GM12872 (cell line): ENCODE data around the gene ADAT3.

Experiments used
- CTCF ChIP-seq: IDR thresholded peaks from 3 replicates; pipeline ENCODE4 v1.5.1; 2011; ENCODE audit warnings: low read depth, mild to moderate bottlenecking, low read length, moderate library complexity; ENCODE audit not compliant: insufficient read depth

ADAT3 gene

GRCh38 chr19:1906985-1907562 is 1.9 kb downstream of the ADAT3 start:
- TF ChIP-seq CTCF: no peak

- TF ChIP-seq CTCF: no peak
Measured at GRCh38 chr19:1907563-1908363, 2.6 kb downstream of the ADAT3 start.

GRCh38 chr19:1908364-1908678 is 3.1 kb downstream of the ADAT3 start:
- TF ChIP-seq CTCF: no peak

GRCh38 chr19:1909761-1910080 is 4.5 kb downstream of the ADAT3 start:
- no peak for TF ChIP-seq CTCF

GRCh38 chr19:1910177-1910576 is 5.0 kb downstream of the ADAT3 start:
- no peak for TF ChIP-seq CTCF

- no peak for TF ChIP-seq CTCF
Measured at GRCh38 chr19:1911098-1911497, 5.9 kb downstream of the ADAT3 start.

- TF ChIP-seq CTCF: no peak
Measured at GRCh38 chr19:1911995-1912394, 6.8 kb downstream of the ADAT3 start.
